Large intestine (tissue), 3 donors: ENCODE results near the gene LGALSL. TPM values are rescaled to one million over a fixed set of nuclear protein-coding genes. Genes with fewer than 3 reads are reported as not detected.

ENCODE experiments used
- DNase-seq, 2 donors: peaks; one replicate each; pipeline versions ENCODE4 v3.0.0 to v3.0.0-alpha.2; 2013
- H3K27ac ChIP-seq: one replicate; pipeline ENCODE4 v1.5.1; 2013; ENCODE audit warnings: low read length
- H3K27me3 ChIP-seq: 2 replicates; pipeline ENCODE4 v1.6.1; 2013; ENCODE audit warnings: low read length; ENCODE audit not compliant: control insufficient read depth, insufficient read depth
- H3K36me3 ChIP-seq: 2 replicates; pipeline ENCODE4 v1.6.1; 2013; ENCODE audit warnings: low read length; ENCODE audit not compliant: control insufficient read depth, insufficient read depth
- H3K4me1 ChIP-seq: one replicate; pipeline ENCODE4 v1.6.1; 2013; ENCODE audit warnings: low read length; ENCODE audit not compliant: control insufficient read depth, insufficient read depth
- H3K4me3 ChIP-seq: one replicate; pipeline ENCODE4 v1.5.1; 2013; ENCODE audit warnings: low read length
- H3K9me3 ChIP-seq: one replicate; pipeline ENCODE4 v1.6.1; 2013; ENCODE audit warnings: mild to moderate bottlenecking, low read depth, low read length, moderate library complexity; ENCODE audit not compliant: control insufficient read depth
- WGBS: methylation state at CpG from one replicate; pipeline ENCODE4 v1.1.5; 2013; ENCODE audit warnings: low lambda C conversion rate; ENCODE audit not compliant: insufficient coverage; 5-methylcytosine and 5-hydroxymethylcytosine counted together
- polyA plus RNA-seq: library from polyadenylated mRNA; unstranded; fragments of 120-200 nt; gene quantifications from one replicate; pipeline ENCODE4 v1.2.1, GENCODE V29; 2013

LGALSL gene
- polyA plus RNA-seq, 1 donor: 20.8 TPM

DNA sequence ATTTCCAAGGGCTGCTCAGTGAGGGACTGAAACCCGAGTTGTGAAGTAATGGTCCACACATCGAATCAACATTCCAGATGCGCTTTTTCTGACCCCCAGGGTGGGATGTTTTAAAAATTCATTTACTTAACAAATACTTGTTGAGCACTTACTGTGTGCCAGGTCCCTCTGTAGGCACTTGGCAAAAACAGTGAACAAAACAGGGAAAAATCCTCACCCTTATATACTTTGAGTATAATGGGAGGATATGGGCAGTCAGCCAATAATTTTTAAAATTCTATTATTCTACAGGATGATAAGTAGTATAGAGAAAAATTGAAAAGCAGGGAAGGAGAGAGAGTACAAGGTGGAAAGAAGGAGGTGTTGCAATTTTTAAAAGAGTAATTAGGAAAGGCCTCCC is 38.9 kb downstream of the LGALSL start:
- Histone ChIP-seq H3K4me3 (no peak overlapping the region), H3K27ac (no peak overlapping the region), H3K27me3 (no peaks in the 10 kb centered on the region), H3K4me1 (no peaks in the 10 kb centered on the region), H3K36me3 (no peaks in the 10 kb centered on the region), H3K9me3 (no peaks in the 10 kb centered on the region)
- no CpG with 5 or more reads among the region's 3 CpGs for WGBS
- no peak for DNase-seq

DNA sequence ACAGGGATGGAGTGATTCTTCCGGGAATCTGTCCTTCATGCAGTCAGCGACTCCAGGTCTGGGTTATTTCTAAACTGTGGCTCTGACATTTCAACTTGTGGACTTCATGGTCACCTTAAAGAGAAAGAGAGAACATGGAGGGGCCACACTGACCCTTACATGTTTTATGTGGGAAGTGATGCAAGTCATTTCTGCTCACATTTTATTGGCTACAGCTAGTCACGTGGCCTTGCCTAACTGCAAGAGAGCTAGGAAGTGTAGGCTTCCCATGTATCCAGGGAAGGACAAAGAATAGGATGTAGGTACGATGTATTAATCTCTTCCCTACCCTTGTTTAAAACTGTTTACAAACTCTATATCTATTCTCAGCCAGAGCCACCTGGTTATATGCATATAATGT is 39.8 kb downstream of the LGALSL start:
- no peak overlapping the region for H3K4me3 ChIP-seq
- DNase-seq: no peak

DNA sequence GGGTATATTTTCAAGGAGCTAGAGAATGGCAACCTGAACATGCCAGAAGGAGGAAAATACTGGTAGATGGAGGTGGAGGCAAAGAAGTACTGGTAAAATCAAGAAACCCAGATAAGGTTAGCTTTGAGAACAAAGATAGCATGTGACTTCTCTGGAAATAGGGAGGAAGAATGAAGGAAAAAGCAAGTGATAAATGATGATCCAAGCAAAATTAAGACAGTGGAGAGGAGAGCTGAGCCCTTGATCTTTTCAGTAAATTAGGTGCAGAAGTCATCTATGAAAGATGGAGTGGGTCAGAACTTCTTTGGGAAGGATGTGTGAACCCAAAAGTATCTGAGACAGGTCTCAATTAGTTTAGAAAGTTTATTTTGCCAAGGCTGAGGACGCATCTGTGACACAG is 44.5 kb downstream of the LGALSL start:
- Histone ChIP-seq H3K27me3 (peaks cover 7% of the 10 kb centered on the region), H3K9me3 (no peaks in the 10 kb centered on the region), H3K27ac (no peak overlapping the region), H3K36me3 (no peaks in the 10 kb centered on the region), H3K4me1 (no peaks in the 10 kb centered on the region), H3K4me3 (no peak overlapping the region)
- DNase-seq: no peak
- WGBS: no CpG with 5 or more reads among the region's 1 CpG

More for the DNA sequence above, 39.8 kb downstream of the LGALSL start:
- Histone ChIP-seq H3K27ac (no peak overlapping the region), H3K4me1 (no peaks in the 10 kb centered on the region), H3K36me3 (no peaks in the 10 kb centered on the region), H3K27me3 (peaks cover 3% of the 10 kb centered on the region), H3K9me3 (no peaks in the 10 kb centered on the region)
- no CpG with 5 or more reads among the region's 4 CpGs for WGBS

DNA sequence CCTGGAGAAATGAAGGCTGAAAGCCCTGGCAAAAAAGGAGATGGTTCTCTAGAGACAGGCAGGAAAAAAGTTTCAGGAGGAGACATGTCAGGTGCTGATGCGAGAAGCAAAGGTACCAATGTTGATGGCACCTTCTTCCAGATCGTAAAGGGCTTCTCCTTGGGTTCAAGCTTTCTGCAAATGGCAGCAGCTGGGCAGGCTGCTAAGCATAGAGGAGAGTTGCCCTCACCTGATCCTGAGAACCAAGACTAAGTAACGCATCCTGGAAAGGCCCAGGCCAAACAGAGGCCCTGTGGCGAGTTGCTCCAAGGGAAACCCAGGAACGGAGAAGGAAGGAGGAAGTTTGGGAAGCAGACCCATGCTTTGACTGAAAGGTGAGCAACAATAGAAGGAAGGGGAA is 46.6 kb downstream of the LGALSL start:
- 43% methylated on average over 1 of the region's 5 CpGs for WGBS
- H3K4me1 ChIP-seq: no peaks in the 10 kb centered on the region
- H3K27ac ChIP-seq: no peak overlapping the region
- no peak overlapping the region for H3K4me3 ChIP-seq
- DNase-seq: no peak
- no peaks in the 10 kb centered on the region for H3K9me3 ChIP-seq
- H3K36me3 ChIP-seq: no peaks in the 10 kb centered on the region
- H3K27me3 ChIP-seq: peaks cover 7% of the 10 kb centered on the region

DNA sequence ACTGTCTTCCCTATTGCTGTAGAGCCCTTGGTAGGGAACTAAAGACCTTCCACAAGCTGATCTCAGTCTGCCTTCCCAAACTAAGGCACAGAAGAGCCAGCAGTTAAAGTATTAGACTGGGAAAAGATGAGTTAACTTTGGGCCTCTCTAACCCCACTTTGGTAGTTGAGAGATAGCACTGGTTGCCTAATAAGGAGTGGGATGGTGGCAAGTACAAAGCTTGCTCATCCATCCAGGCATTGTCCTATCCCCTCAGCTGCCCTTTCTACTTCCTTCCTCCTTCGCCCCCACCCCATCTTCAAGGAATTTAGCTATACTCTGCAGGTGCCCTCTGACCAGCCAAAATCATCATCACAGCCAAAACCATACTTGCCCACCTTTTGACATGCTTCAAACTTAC is 48.0 kb downstream of the LGALSL start:
- Histone ChIP-seq H3K4me3 (no peak overlapping the region), H3K36me3 (no peaks in the 10 kb centered on the region), H3K9me3 (no peaks in the 10 kb centered on the region), H3K27ac (no peak overlapping the region), H3K27me3 (peaks cover 7% of the 10 kb centered on the region), H3K4me1 (no peaks in the 10 kb centered on the region)
- no peak for DNase-seq
- whole genome bisulfite sequencing: 100% methylated on average over 1 of the region's 1 CpG

DNA sequence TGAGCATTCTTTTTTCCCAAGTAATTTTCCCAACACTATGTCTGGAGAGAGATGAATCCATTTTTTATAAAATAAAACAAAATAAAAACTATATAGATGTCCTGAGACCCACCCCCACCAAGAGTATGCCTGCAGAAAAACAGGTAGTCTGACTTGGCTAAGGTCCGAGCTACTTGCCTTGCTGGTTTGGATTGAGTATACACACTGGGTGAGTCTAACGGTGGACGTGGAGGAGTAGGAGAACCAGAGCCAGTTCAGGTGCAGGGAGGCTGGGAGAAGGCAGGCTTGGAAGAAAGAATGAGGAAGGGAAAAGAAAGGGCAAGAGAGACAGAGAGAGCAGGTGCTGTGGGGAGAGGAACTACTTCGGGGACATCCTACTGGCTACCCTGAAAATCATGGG is 48.9 kb downstream of the LGALSL start:
- 79% methylated on average over 2 of the region's 4 CpGs for WGBS
- Histone ChIP-seq H3K36me3 (no peaks in the 10 kb centered on the region), H3K27ac (no peak overlapping the region), H3K4me1 (no peaks in the 10 kb centered on the region), H3K27me3 (peaks cover 7% of the 10 kb centered on the region), H3K9me3 (no peaks in the 10 kb centered on the region), H3K4me3 (no peak overlapping the region)
- DNase-seq: no peak

DNA sequence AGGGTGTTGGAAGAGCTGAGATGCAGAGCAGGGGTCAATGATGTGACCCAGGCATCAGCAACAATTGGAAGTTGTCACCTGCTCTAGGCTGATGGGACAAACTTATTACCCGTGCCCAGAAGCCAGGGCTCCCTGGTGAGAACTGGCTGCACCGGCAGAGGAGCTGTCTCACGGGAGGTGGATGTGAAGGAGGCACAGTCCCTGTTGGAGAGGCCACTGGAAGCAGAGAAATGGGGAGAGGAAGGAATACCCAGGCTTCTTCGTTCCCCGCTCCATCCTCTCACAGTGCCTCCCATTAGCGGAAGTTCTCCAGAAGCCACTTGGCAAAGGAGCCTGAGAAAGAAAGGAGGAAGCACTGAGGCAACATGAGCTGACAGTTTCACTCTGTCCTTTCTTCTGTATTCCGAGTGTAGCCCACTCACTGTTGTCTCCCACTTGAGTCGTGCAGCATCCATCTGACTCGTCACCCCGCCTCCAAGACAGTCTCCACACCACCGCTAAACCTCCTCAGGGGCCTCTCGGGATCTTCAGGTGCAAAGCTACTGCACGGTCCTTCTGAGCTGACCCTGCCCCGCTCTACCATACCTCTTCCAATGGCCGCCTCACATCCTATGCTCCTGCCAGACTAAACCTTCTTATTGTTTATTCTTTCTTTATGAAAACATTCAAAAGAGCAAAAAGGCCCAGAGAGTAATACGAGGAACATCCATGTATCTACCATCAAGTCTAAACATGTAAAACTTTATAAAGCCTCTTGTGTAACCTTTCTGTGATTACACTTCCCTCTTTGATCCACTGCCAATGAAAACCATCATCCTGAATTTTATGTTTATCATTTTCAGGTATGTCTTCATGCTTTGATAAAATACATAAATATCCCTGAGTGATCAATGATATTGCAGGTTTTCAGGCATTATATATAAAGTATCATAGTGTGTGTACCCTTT is 51.1 kb downstream of the LGALSL start:
- H3K4me3 ChIP-seq: no peak overlapping the region
- no peaks in the 10 kb centered on the region for H3K36me3 ChIP-seq
- DNase-seq: no peak
- WGBS: 90% methylated on average over 3 of the region's 16 CpGs
- H3K4me1 ChIP-seq: no peaks in the 10 kb centered on the region
- H3K9me3 ChIP-seq: no peaks in the 10 kb centered on the region
- no peak overlapping the region for H3K27ac ChIP-seq
- H3K27me3 ChIP-seq: peaks cover 4% of the 10 kb centered on the region

DNA sequence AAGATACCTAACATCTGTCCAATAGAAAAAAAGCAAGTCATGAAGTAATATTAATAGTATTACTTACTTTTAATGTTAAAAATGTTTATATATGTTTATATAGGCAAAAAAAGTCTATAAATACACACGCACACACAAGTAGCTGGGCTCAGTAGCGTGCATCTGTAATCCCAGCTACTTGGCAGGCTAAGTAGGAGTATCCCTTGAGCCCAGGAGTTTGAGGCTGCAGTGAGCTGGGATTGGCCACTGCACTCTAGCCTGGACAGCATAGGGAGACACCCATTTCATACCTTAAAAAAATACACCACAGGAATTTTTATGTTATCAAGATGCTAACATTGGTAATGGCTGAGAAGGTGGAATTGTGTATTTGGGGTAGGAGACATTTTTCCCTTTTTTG is 52.7 kb downstream of the LGALSL start:
- Histone ChIP-seq H3K4me1 (no peaks in the 10 kb centered on the region), H3K4me3 (no peak overlapping the region)

More for the DNA sequence above, 52.7 kb downstream of the LGALSL start:
- no peaks in the 10 kb centered on the region for H3K27me3 ChIP-seq
- no peak for DNase-seq
- H3K27ac ChIP-seq: no peak overlapping the region
- no peaks in the 10 kb centered on the region for H3K36me3 ChIP-seq
- WGBS: no CpG with 5 or more reads among the region's 2 CpGs
- H3K9me3 ChIP-seq: no peaks in the 10 kb centered on the region

Other genes starting within 250 kb of the LGALSL start
- 39.9 TPM for gene AFTPH, start 70.2 kb downstream of the LGALSL start, polyA plus RNA-seq
- gene SERTAD2, start 199.8 kb downstream of the LGALSL start, polyA plus RNA-seq: 19.7 TPM